ENCODE data around the gene C14orf93.

C14orf93 gene

GRCh38 chr14:22993517-22993916, 16.4 kb downstream of the C14orf93 start:
- DNase-seq (ENCODE audit: low read depth), result no peak

- no peak for DNase-seq (ENCODE audit: low read depth)
Observed at GRCh38 chr14:22991852-22992251, 18.1 kb downstream of the C14orf93 start.

GRCh38 chr14:22987291-22987690, 22.7 kb downstream of the C14orf93 start:
- DNase-seq (ENCODE audit: low read depth), result no peak

GRCh38 chr14:22986508-22987054, 23.4 kb downstream of the C14orf93 start:
- DNase-seq (ENCODE audit: low read depth), result no peak

- no peak for DNase-seq (ENCODE audit: low read depth)
Observed at GRCh38 chr14:22985894-22986507, 23.9 kb downstream of the C14orf93 start.

- no peak for DNase-seq (ENCODE audit: low read depth)
Observed at GRCh38 chr14:22984959-22985658, 24.8 kb downstream of the C14orf93 start.

- peak; percentile 73 for DNase-seq (ENCODE audit: low read depth)
Observed at GRCh38 chr14:22982477-22983245, 27.3 kb downstream of the C14orf93 start, which contains the start of gene AJUBA. Gene AJUBA (minus strand): TSS chr14:22982551. CDS start chr14:22982266, 285 bp downstream.

- no peak for DNase-seq (ENCODE audit: low read depth)
Observed at GRCh38 chr14:22981876-22982476, 28.0 kb downstream of the C14orf93 start.

- DNase-seq (ENCODE audit: low read depth), result no peak
Observed at GRCh38 chr14:22981090-22981875, 28.7 kb downstream of the C14orf93 start.

- no peak for DNase-seq (ENCODE audit: low read depth)
Observed at GRCh38 chr14:22980672-22981089, 29.3 kb downstream of the C14orf93 start.

GRCh38 chr14:22979748-22980392, 30.1 kb downstream of the C14orf93 start:
- no peak for DNase-seq (ENCODE audit: low read depth)

GRCh38 chr14:22978981-22979671, 30.8 kb downstream of the C14orf93 start:
- no peak for DNase-seq (ENCODE audit: low read depth)

- no peak for DNase-seq (ENCODE audit: low read depth)
Observed at GRCh38 chr14:22978487-22978837, 31.5 kb downstream of the C14orf93 start.

GRCh38 chr14:22977684-22978486, 32.1 kb downstream of the C14orf93 start:
- peak; percentile 69 for DNase-seq (ENCODE audit: low read depth)

GRCh38 chr14:22977434-22977683, 32.6 kb downstream of the C14orf93 start:
- DNase-seq (ENCODE audit: low read depth), result no peak

GRCh38 chr14:22976620-22977433, 33.1 kb downstream of the C14orf93 start:
- DNase-seq (ENCODE audit: low read depth), result no peak

GRCh38 chr14:22974530-22975313, 35.2 kb downstream of the C14orf93 start:
- DNase-seq (ENCODE audit: low read depth), result no peak
